Endothelial cell of umbilical vein (primary cell): ENCODE data around the gene SLAMF6. TPM values are rescaled to one million over a fixed set of nuclear protein-coding genes. Genes with fewer than 3 reads are reported as not detected.
"Not testable (repeated sequence)": the region's sequence is repeated elsewhere in the genome, so short reads cannot be mapped to it uniquely, and the experiment has no call there.

ENCODE experiments used
- BruUV-seq: library from RNA; stranded (reverse); fragments of 400-500 nt; replicated peaks from 2 replicates; lab custom pipeline; 2021; lab: Mats Ljungman, UMichigan
- CTCF ChIA-PET: fragments of 300-600, 350-600 bp; sonication (Branson Sonifier 250); formaldehyde crosslinking; loops from one replicate; lab custom pipeline; 2021; ENCODE audit warnings: antibody characterized with exemption, inconsistent platforms; lab: Charles Lee
- POLR2A ChIA-PET: fragments of 300-600, 350-600 bp; sonication (Branson Sonifier 250); formaldehyde crosslinking; loops from one replicate; lab custom pipeline; 2021; ENCODE audit warnings: antibody characterized with exemption, inconsistent platforms; lab: Charles Lee
- DNase-seq: peaks from one replicate; pipeline ENCODE4 v3.0.0-alpha.2; 2011; ENCODE audit warnings: low read depth, low spot score
- FAIRE-seq: peaks from 2 replicates; lab custom pipeline; 2011; peaks lifted over from hg19 to GRCh38; lab: Jason Lieb, UNC
- H2AFZ ChIP-seq: 2 replicates; pipeline ENCODE4 v1.6.0; 2012; ENCODE audit warnings: low read depth, low read length, control low read depth, inconsistent platforms
- H3K27ac ChIP-seq: 2 replicates; pipeline ENCODE4 v1.5.1; 2011; ENCODE audit warnings: low read depth, mild to moderate bottlenecking, control low read depth, low read length, moderate library complexity; ENCODE audit not compliant: insufficient read depth
- H3K27me3 ChIP-seq, 2 experiments: 2 replicates each; pipeline versions ENCODE4 v1.6.0 to v1.6.1; 2011; ENCODE audit warnings: low read length in 2 of 2, mixed read lengths in 1 of 2; ENCODE audit not compliant: control insufficient read depth in 2 of 2, insufficient read depth in 2 of 2
- H3K36me3 ChIP-seq, 2 experiments: 2 replicates in 1 of 2; 3 replicates in 1 of 2; pipeline ENCODE4 v1.5.1; 2011; ENCODE audit warnings: low read length in 2 of 2, mild to moderate bottlenecking in 1 of 2, moderate library complexity in 1 of 2; ENCODE audit not compliant: control insufficient read depth in 2 of 2, insufficient read depth in 2 of 2; ENCODE audit errors: extremely low read depth in 1 of 2
- H3K4me1 ChIP-seq: 3 replicates; pipeline ENCODE4 v1.5.1; 2011; ENCODE audit warnings: mild to moderate bottlenecking, low read length; ENCODE audit not compliant: control insufficient read depth, insufficient read depth; ENCODE audit errors: extremely low read depth
- H3K4me2 ChIP-seq: 2 replicates; pipeline ENCODE4 v1.6.1; 2011; ENCODE audit warnings: low read length, control low read depth, mixed read lengths; ENCODE audit not compliant: insufficient read depth
- H3K4me3 ChIP-seq, 3 experiments: fragments of 200-600 bp in 1 of 3; sonication (generic), shearing (Covaris generic) in 1 of 3; replicated peaks in 1 of 3; 2 replicates each; pipeline ENCODE4 v1.5.1; 2011 to 2016; ENCODE audit warnings: control low read depth in 3 of 3, low read length in 3 of 3, mild to moderate bottlenecking in 2 of 3, inconsistent platforms in 1 of 3, low read depth in 1 of 3, moderate library complexity in 1 of 3; ENCODE audit not compliant: insufficient read depth in 1 of 3
- H3K79me2 ChIP-seq: 2 replicates; pipeline ENCODE4 v1.6.0; 2012; ENCODE audit warnings: low read length, inconsistent platforms; ENCODE audit not compliant: control insufficient read depth, insufficient read depth
- H3K9ac ChIP-seq: replicated peaks from 2 replicates; pipeline ENCODE3; 2011; ENCODE audit warnings: low read length, control low read depth; ENCODE audit not compliant: insufficient read depth; ENCODE audit errors: extremely low read depth
- H3K9me1 ChIP-seq: replicated peaks from 3 replicates; pipeline ENCODE4 v1.6.0; 2011; ENCODE audit warnings: mild to moderate bottlenecking, low read length; ENCODE audit not compliant: control insufficient read depth, insufficient read depth; ENCODE audit errors: extremely low read depth
- H3K9me3 ChIP-seq: replicated peaks from 2 replicates; pipeline ENCODE4 v1.5.1; 2012; ENCODE audit warnings: low read length, inconsistent platforms; ENCODE audit not compliant: control insufficient read depth, insufficient read depth
- H4K20me1 ChIP-seq: replicated peaks from 2 replicates; pipeline ENCODE3; 2011; ENCODE audit warnings: mild to moderate bottlenecking, low read length; ENCODE audit not compliant: control insufficient read depth, insufficient read depth; ENCODE audit errors: extremely low read depth
- CTCF ChIP-seq, 2 donors: IDR thresholded peaks; 1 replicate in 1 of 2; 2 replicates in 1 of 2; pipeline ENCODE4 v1.5.1; 2011; ENCODE audit warnings: low read length in 2 of 2, mild to moderate bottlenecking in 2 of 2, moderate library complexity in 2 of 2, control low read depth in 1 of 2, inconsistent platforms in 1 of 2, low read depth in 1 of 2; ENCODE audit not compliant: insufficient read depth in 1 of 2; ENCODE audit errors: extremely low read depth in 1 of 2
- JUN ChIP-seq: IDR thresholded peaks from 2 replicates; pipeline ENCODE4 v1.6.1; 2011; ENCODE audit warnings: borderline replicate concordance, low read depth; ENCODE audit not compliant: insufficient read length, insufficient read depth
- dilution Hi-C: fragments of 300-500 bp; cut with MboI; formaldehyde crosslinking; loops from one replicate; pipeline ENCODE4 v1.15.0; 2019; ENCODE audit warnings: low sequenced_read_pairs; ENCODE audit not compliant: extremely low pct_ligation_motif_present
- intact Hi-C: fragments of 100-400 bp; cut with micrococcal nuclease; formaldehyde crosslinking; loops from one replicate; pipeline ENCODE4 v1.10.0; 2022
- polyA plus RNA-seq, 4 experiments: library from polyadenylated mRNA; depleted of rRNA in 3 of 4; stranded (reverse) in 3 of 4; unstranded in 1 of 4; fragments of >200 nt; gene quantifications; 2 replicates each; pipeline versions ENCODE4 v1.2.1 to v1.2.3, GENCODE V29; 2011 to 2012; ENCODE audit warnings: missing spikeins in 1 of 4
- total RNA-seq: library from RNA; stranded (reverse); gene quantifications from 2 replicates; pipeline ENCODE4 v1.2.3, GENCODE V29; 2021

SLAMF6 gene
- total and polyA plus RNA-seq, 2 donors (not counting 3 experiments of a cell fraction or from before 2014, with no cell fraction given) = not detected

DNA sequence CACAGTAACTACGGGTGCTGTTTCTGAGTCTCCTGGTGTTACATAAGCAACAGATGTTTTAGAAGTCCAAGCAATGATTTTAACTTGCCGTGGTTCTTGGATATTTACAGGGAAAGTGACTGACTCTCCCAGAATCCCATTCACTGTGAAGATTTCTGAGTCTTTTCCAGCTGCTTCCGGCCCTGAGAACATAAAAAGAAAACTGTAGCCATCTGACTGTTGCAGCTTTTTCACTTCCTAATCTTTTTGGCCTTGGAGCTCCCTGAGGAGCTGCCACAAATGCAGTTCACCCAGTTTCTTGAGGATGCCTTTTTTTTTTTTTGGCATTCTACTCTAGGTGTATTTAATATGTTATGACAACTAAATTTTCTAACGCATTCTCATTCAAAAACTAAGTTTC lies 42.5 kb upstream of the SLAMF6 start:
- dilution Hi-C loops = no loop called here
- Histone ChIP-seq H3K4me2 (no peak overlapping the region), H2AFZ (no peak overlapping the region), H3K27ac (no peak overlapping the region), H3K9me3 (no peaks in the 10 kb centered on the region), H3K79me2 (no peaks in the 10 kb centered on the region), H3K9me1 (no peaks in the 10 kb centered on the region), H3K27me3 (no peaks in the 10 kb centered on the region), H3K4me1 (no peaks in the 10 kb centered on the region), H3K4me3 (no peak overlapping the region), H3K36me3 (no peaks in the 10 kb centered on the region), H3K9ac (no peak overlapping the region), H4K20me1 (no peaks in the 10 kb centered on the region)
- FAIRE-seq (no peak), DNase-seq (no peak)
- TF ChIP-seq CTCF (IDR thresholded peaks at IDR 0.05; ENCODE audit: extremely low read depth in 1 of 2, insufficient read depth in 1 of 2, low read depth in 1 of 2, low read length in 2 of 2) = no peak
- no peak for TF ChIP-seq JUN
- POLR2A ChIA-PET = no interaction called here
- BruUV-seq = no TSS peak
- CTCF ChIA-PET = interaction anchor here (0.9 to 1.8 kb wide), 2 partner anchors 9 to 10 kb away, joined by 3 to 4 read pairs; no protein-coding TSS in a partner anchor
- intact Hi-C loops = no loop called here

DNA sequence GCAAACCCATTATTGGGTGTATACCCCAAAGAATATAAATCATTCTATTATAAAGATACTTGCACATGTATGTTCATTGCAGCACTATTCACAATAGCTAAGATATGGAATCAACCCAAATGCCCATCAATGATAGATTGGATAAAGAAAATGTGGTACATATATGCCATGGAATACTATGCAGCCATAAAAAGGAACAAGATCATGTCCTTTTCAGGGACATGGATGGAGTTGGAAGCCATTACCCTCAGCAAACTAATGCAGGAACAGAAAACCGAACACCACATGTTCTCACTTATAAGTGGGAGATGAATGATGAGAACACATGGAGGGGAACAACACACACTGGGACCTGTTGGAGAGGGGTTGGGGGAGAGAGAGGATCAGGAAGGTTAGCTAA lies 40.2 kb upstream of the SLAMF6 start:
- dilution Hi-C loops, POLR2A ChIA-PET: not testable (repeated sequence)

GRCh38 chr1:160562745-160563144 lies 39.7 kb upstream of the SLAMF6 start:
- H3K27me3 ChIP-seq, CTCF ChIA-PET, H3K79me2 ChIP-seq, H3K9me3 ChIP-seq, H3K4me1 ChIP-seq, intact Hi-C loops, H3K4me3 ChIP-seq, H2AFZ ChIP-seq, H3K4me2 ChIP-seq, H4K20me1 ChIP-seq, H3K9me1 ChIP-seq, H3K9ac ChIP-seq, H3K36me3 ChIP-seq, FAIRE-seq, BruUV-seq, H3K27ac ChIP-seq, DNase-seq, dilution Hi-C loops, POLR2A ChIA-PET: not testable (repeated sequence)

More for the DNA sequence above, 40.2 kb upstream of the SLAMF6 start:
- DNase-seq, H3K4me3 ChIP-seq, H3K27me3 ChIP-seq, H3K9me1 ChIP-seq, H2AFZ ChIP-seq, H3K9me3 ChIP-seq, CTCF ChIA-PET, H3K9ac ChIP-seq, intact Hi-C loops, H3K4me1 ChIP-seq, BruUV-seq, H3K36me3 ChIP-seq, H3K4me2 ChIP-seq, H3K79me2 ChIP-seq, H4K20me1 ChIP-seq, FAIRE-seq, H3K27ac ChIP-seq: not testable (repeated sequence)
